ENCODE measurements around the gene HCST.
A peak's percentile ranks its signal among the peaks of the same experiment; 100 is the strongest.

The HCST gene

DNA sequence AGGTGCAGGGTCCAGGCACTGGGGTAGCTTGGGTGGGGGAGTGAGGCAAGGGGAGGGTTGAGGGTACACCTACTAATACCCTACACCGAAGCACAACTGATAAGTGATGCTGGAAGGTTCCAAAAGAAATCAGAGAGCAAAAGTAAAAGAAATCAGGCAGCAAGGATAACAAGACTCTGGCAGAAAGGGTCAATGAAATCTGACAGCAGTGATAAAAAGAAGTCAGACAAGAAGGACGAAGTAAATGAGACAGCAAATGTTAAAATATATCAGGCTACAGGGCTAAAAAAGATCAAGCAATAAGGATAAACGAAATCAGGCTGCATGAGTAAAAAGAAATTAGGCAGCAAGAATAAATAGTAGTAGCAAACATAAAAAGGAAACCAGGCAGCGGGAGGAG is 38.5 kb downstream of the HCST start:
- Histone ChIP-seq H3K14ac (ENCODE audit: low read length in 2 of 2) (no peak overlapping the region), H3K4me1 (ENCODE audit: control insufficient read depth, insufficient read depth, low read depth, low read length) (peaks cover 22% of the 10 kb centered on the region), H4K91ac (ENCODE audit: low read length) (no peak overlapping the region), H2BK5ac (ENCODE audit: low read depth, low read length, poor library complexity, severe bottlenecking) (no peak overlapping the region), H3K23ac (ENCODE audit: low read length in 2 of 2) (no peak overlapping the region), H2BK12ac (ENCODE audit: low read length in 2 of 2) (no peak overlapping the region), H3K4me2 (ENCODE audit: low read length, poor library complexity, severe bottlenecking) (no peak overlapping the region), H3K4me3 (ENCODE audit: insufficient read depth in 1 of 2, low read depth in 1 of 2, low read length in 2 of 2) (no peak overlapping the region), H3K36me3 (ENCODE audit: control insufficient read depth in 1 of 2, insufficient read depth in 2 of 2, low read depth in 1 of 2, low read length in 2 of 2) (peaks cover 19 to 41% of the 10 kb centered on the region in 2 experiments), H2BK120ac (ENCODE audit: low read depth, low read length) (no peak overlapping the region), H3K27me3 (ENCODE audit: control insufficient read depth in 1 of 2, insufficient read depth in 1 of 2, low read length in 2 of 2) (no peaks in the 10 kb centered on the region), H3K9me3 (ENCODE audit: control insufficient read depth, low read length) (no peaks in the 10 kb centered on the region), H3K79me1 (replicated peaks; ENCODE audit: low read length, poor library complexity, severe bottlenecking) (peaks cover 25% of the 10 kb centered on the region), H3K18ac (ENCODE audit: low read depth in 1 of 2, low read length in 2 of 2) (no peak overlapping the region), H2AFZ (ENCODE audit: low read depth, low read length) (no peak overlapping the region), H4K8ac (ENCODE audit: low read length) (no peak overlapping the region), H3K9ac (ENCODE audit: low read length) (no peak overlapping the region), H3K27ac (ENCODE audit: low read length, poor library complexity, severe bottlenecking) (no peak overlapping the region), H2AK5ac (ENCODE audit: low read length, severe bottlenecking) (no peak overlapping the region), H2BK15ac (ENCODE audit: low read depth, poor library complexity, severe bottlenecking) (no peak overlapping the region), H3K4ac (ENCODE audit: low read depth in 1 of 2, low read length in 2 of 2) (no peak overlapping the region)
- DNase-seq = no peak
- WGBS = 92% methylated on average over 4 of the region's 4 CpGs

DNA sequence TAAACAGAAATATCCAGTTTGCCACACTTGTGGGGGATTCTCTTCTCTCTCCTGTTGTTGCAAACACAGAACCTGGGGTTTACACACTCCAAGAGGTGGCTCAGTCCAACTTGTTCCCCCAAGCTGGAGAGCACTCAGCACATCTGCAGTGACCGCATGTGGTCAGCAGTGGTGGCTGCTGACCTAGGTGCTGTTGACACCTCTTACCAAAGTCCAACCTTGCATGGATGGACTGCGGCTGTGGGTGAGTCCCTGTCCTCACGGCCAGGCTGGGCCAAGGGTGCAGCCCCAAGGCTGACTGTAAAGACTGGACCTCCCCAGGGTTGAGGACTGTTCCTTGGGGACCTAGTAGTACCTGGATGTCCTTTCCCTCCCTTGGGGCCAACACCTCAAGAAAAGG is 39.9 kb downstream of the HCST start:
- Histone ChIP-seq H4K8ac (ENCODE audit: low read length) (no peak overlapping the region), H3K27ac (ENCODE audit: low read length, poor library complexity, severe bottlenecking) (no peak overlapping the region), H3K23ac (ENCODE audit: low read length in 2 of 2) (no peak overlapping the region), H3K4me2 (ENCODE audit: low read length, poor library complexity, severe bottlenecking) (no peak overlapping the region), H4K91ac (ENCODE audit: low read length) (no peak overlapping the region), H3K9me3 (ENCODE audit: control insufficient read depth, low read length) (no peaks in the 10 kb centered on the region), H3K14ac (ENCODE audit: low read length in 2 of 2) (no peak overlapping the region), H2BK5ac (ENCODE audit: low read depth, low read length, poor library complexity, severe bottlenecking) (no peak overlapping the region), H3K4me3 (ENCODE audit: insufficient read depth in 1 of 2, low read depth in 1 of 2, low read length in 2 of 2) (no peak overlapping the region), H2BK12ac (ENCODE audit: low read length in 2 of 2) (no peak overlapping the region), H3K4me1 (ENCODE audit: control insufficient read depth, insufficient read depth, low read depth, low read length) (peaks cover 15% of the 10 kb centered on the region), H3K79me1 (replicated peaks; ENCODE audit: low read length, poor library complexity, severe bottlenecking) (peaks cover 15% of the 10 kb centered on the region), H3K27me3 (ENCODE audit: control insufficient read depth in 1 of 2, insufficient read depth in 1 of 2, low read length in 2 of 2) (no peaks in the 10 kb centered on the region), H2AK5ac (ENCODE audit: low read length, severe bottlenecking) (no peak overlapping the region), H3K9ac (ENCODE audit: low read length) (no peak overlapping the region), H2BK120ac (ENCODE audit: low read depth, low read length) (no peak overlapping the region), H3K36me3 (ENCODE audit: control insufficient read depth in 1 of 2, insufficient read depth in 2 of 2, low read depth in 1 of 2, low read length in 2 of 2) (peaks cover 19 to 41% of the 10 kb centered on the region in 2 experiments), H3K4ac (ENCODE audit: low read depth in 1 of 2, low read length in 2 of 2) (no peak overlapping the region), H3K18ac (ENCODE audit: low read depth in 1 of 2, low read length in 2 of 2) (no peak overlapping the region), H2BK15ac (ENCODE audit: low read depth, poor library complexity, severe bottlenecking) (no peak overlapping the region), H2AFZ (ENCODE audit: low read depth, low read length) (no peak overlapping the region)
- no peak for DNase-seq
- WGBS = 84% methylated on average over 3 of the region's 3 CpGs

DNA sequence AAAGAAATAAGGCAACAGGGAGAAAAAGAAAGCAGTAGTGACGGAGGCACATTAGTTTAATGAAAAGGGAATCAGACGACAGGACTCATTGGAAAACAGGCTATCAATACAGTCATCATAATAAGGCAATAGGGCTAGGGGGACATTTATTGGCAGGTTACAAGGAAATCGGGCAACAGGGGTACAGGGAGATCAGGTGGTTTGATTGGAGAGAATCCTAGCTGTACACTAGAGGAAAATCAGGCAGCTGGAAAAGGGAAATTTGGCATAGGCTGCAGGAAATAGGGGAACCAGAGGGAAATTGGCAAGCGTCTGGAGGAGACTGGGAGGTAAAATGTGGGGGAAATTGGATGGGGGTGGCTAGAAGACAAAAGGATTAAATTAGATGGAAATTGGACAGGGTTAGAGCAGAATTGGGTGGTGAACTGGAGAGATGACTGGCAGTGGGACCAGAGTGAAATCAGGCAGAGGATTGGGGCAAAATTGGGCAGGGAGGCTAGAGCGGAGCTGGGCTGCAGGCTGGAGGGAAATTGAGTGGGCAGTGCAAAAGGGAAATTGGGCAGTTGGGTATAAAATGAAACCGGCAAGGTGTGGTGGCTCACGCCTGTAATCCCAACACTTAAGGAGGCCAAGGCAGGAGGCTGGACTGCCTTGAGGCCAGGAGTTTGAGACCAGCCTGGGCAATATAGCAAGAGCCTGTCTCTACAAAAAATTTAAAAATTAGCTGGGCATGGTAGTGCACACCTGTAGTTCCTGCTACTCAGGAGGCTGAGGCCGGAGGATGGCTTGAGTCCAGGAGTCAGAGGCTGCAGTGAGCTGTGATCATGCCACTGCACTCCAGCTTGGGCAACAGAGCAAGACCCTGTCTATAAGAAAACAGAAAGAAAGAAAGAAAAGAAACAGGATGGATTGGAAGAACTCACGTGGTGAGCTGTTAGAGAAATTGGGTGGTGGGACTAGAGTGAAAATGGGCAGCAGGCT is 41.3 kb downstream of the HCST start:
- H3K9ac ChIP-seq (ENCODE audit: low read length) = no peak overlapping the region
- no peaks in the 10 kb centered on the region for H3K9me3 ChIP-seq (ENCODE audit: control insufficient read depth, low read length)
- H2BK5ac ChIP-seq (ENCODE audit: low read depth, low read length, poor library complexity, severe bottlenecking) = no peak overlapping the region
- H3K4me3 ChIP-seq (ENCODE audit: insufficient read depth in 1 of 2, low read depth in 1 of 2, low read length in 2 of 2) = no peak overlapping the region
- H3K79me1 ChIP-seq (replicated peaks; ENCODE audit: low read length, poor library complexity, severe bottlenecking) = peaks cover 12% of the 10 kb centered on the region
- H4K8ac ChIP-seq (ENCODE audit: low read length) = no peak overlapping the region
- H3K27ac ChIP-seq (ENCODE audit: low read length, poor library complexity, severe bottlenecking) = no peak overlapping the region
- DNase-seq = no peak
- H3K4me2 ChIP-seq (ENCODE audit: low read length, poor library complexity, severe bottlenecking) = no peak overlapping the region
- no peak overlapping the region for H3K23ac ChIP-seq (ENCODE audit: low read length in 2 of 2)
- peaks cover 6% of the 10 kb centered on the region for H3K4me1 ChIP-seq (ENCODE audit: control insufficient read depth, insufficient read depth, low read depth, low read length)
- no peak overlapping the region for H2BK120ac ChIP-seq (ENCODE audit: low read depth, low read length)
- H3K14ac ChIP-seq (ENCODE audit: low read length in 2 of 2) = no peak overlapping the region
- no peak overlapping the region for H2BK12ac ChIP-seq (ENCODE audit: low read length in 2 of 2)
- no peak overlapping the region for H3K18ac ChIP-seq (ENCODE audit: low read depth in 1 of 2, low read length in 2 of 2)
- H3K4ac ChIP-seq (ENCODE audit: low read depth in 1 of 2, low read length in 2 of 2) = no peak overlapping the region
- H3K27me3 ChIP-seq (ENCODE audit: control insufficient read depth in 1 of 2, insufficient read depth in 1 of 2, low read length in 2 of 2) = no peaks in the 10 kb centered on the region
- no peak overlapping the region for H2BK15ac ChIP-seq (ENCODE audit: low read depth, poor library complexity, severe bottlenecking)
- H3K36me3 ChIP-seq (ENCODE audit: control insufficient read depth in 1 of 2, insufficient read depth in 2 of 2, low read depth in 1 of 2, low read length in 2 of 2) = peaks cover 19 to 41% of the 10 kb centered on the region in 2 experiments
- H2AK5ac ChIP-seq (ENCODE audit: low read length, severe bottlenecking) = no peak overlapping the region
- WGBS = 84% methylated on average over 9 of the region's 9 CpGs
- H4K91ac ChIP-seq (ENCODE audit: low read length) = no peak overlapping the region
- H2AFZ ChIP-seq (ENCODE audit: low read depth, low read length) = no peak overlapping the region

DNA sequence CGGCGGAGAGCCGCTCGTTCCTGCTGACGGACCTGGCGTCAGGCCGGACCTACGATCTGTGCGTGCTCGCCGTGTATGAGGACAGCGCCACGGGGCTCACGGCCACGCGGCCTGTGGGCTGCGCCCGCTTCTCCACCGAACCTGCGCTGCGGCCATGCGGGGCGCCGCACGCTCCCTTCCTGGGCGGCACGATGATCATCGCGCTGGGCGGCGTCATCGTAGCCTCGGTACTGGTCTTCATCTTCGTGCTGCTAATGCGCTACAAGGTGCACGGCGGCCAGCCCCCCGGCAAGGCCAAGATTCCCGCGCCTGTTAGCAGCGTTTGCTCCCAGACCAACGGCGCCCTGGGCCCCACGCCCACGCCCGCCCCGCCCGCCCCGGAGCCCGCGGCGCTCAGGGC is 42.2 kb downstream of the HCST start:
- Histone ChIP-seq H2AFZ (ENCODE audit: low read depth, low read length) (no peak overlapping the region), H3K4me3 (ENCODE audit: insufficient read depth in 1 of 2, low read depth in 1 of 2, low read length in 2 of 2) (peak overlapping the region in 1 of 2 experiments; percentile 39), H3K27ac (ENCODE audit: low read length, poor library complexity, severe bottlenecking) (no peak overlapping the region), H2BK15ac (ENCODE audit: low read depth, poor library complexity, severe bottlenecking) (no peak overlapping the region), H3K9me3 (ENCODE audit: control insufficient read depth, low read length) (no peaks in the 10 kb centered on the region), H3K23ac (ENCODE audit: low read length in 2 of 2) (no peak overlapping the region), H2BK120ac (ENCODE audit: low read depth, low read length) (no peak overlapping the region), H3K14ac (ENCODE audit: low read length in 2 of 2) (no peak overlapping the region), H3K4ac (ENCODE audit: low read depth in 1 of 2, low read length in 2 of 2) (no peak overlapping the region), H3K4me2 (ENCODE audit: low read length, poor library complexity, severe bottlenecking) (no peak overlapping the region), H2BK12ac (ENCODE audit: low read length in 2 of 2) (no peak overlapping the region), H3K27me3 (ENCODE audit: control insufficient read depth in 1 of 2, insufficient read depth in 1 of 2, low read length in 2 of 2) (no peaks in the 10 kb centered on the region), H3K79me1 (replicated peaks; ENCODE audit: low read length, poor library complexity, severe bottlenecking) (peaks cover 7% of the 10 kb centered on the region), H3K9ac (ENCODE audit: low read length) (no peak overlapping the region), H2BK5ac (ENCODE audit: low read depth, low read length, poor library complexity, severe bottlenecking) (no peak overlapping the region), H3K4me1 (ENCODE audit: control insufficient read depth, insufficient read depth, low read depth, low read length) (peaks cover 2% of the 10 kb centered on the region), H4K91ac (ENCODE audit: low read length) (no peak overlapping the region), H4K8ac (ENCODE audit: low read length) (no peak overlapping the region), H3K36me3 (ENCODE audit: control insufficient read depth in 1 of 2, insufficient read depth in 2 of 2, low read depth in 1 of 2, low read length in 2 of 2) (peaks cover 16 to 35% of the 10 kb centered on the region in 2 experiments), H3K18ac (ENCODE audit: low read depth in 1 of 2, low read length in 2 of 2) (no peak overlapping the region), H2AK5ac (ENCODE audit: low read length, severe bottlenecking) (no peak overlapping the region)
- WGBS = 94% methylated on average over 52 of the region's 52 CpGs
- DNase-seq = no peak
